RPMI8226 (cell line): ENCODE measurements around the gene SLC43A2.
A peak's percentile ranks its signal among the peaks of the same experiment; 100 is the strongest.
"Not testable (repeated sequence)": the region's sequence is repeated elsewhere in the genome, so short reads cannot be mapped to it uniquely, and the experiment has no call there.

Experiments used
- DNase-seq: peaks from one replicate; pipeline ENCODE4 v3.0.0-alpha.2; 2015

SLC43A2 gene

GRCh38 chr17:1533661-1534325 lies 94.8 kb downstream of the SLC43A2 start:
- no peak for DNase-seq

DNA sequence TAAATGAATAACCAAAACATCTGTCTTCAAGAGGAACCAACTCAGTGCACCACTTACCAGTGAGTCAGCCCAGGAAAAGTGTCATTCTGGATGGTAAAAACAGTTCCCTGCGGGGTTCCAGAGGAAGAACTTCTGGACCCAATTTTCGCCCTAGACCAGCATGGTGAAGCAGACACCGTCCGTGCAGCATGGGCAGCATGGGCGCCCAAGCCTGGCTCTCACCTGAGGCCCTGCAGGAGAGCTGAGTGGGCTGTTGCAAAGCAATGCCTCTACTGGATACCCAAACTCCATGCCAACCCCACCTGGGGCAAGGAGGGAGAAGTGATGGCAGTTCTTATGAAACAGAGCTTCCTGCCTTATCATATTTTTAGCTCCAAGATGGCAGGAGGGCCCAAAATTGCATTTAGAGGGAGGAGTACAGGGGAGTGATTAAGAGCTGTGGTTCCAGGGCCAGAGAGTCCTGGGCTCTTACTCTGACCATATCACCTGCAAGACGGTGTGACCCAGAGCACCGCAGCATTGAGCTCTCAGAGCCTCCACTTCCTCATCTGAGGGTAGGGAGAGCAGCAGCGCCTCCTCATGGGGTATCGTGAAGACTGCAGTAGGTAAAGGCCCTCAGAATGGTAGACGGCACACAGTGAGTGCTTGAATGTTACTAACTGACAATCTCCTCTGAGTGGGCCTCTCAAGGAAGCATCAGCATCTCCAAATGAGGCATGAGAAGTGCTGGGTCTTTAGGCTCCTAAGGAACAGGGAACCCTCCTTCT lies 95.6 kb downstream of the SLC43A2 start:
- DNase-seq = peak; percentile 16

DNA sequence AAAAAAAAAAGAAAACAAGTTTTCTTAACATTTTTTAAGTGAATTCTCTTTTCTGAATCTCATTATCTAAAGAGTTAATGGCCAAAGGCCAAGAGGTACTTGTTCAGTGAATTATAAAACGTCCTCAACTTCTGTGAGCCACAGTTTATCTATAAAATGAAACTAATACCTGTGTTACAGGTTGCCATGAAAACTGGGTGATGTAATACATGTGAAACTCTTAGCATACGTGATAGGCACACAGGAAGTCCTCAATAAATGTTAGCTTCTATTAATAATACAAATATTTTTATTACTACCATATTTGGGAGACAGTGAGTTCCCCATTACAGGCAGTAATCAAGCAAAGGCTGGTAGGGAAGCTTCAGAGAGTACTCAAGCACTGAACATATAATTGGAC lies 98.8 kb downstream of the SLC43A2 start:
- DNase-seq = no peak

DNA sequence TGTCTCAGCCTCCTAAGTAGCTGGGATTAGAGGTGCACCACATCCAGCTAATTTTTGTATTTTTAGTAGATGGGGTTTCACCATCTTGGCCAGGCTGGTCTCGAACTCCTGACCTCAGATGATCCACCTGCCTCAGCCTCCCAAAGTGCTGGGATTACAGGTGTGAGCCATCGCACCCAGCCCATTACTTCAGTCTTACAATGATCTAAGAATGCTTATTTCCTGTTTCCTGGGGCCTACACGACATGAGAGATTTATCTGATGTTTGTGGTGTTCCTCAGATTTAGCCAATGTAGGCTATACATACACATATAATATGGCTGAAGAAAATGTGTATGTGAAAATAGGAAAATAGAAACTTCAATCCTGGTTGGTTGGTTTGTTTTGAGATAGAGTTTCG lies 101.8 kb downstream of the SLC43A2 start:
- DNase-seq = not testable (repeated sequence)

DNA sequence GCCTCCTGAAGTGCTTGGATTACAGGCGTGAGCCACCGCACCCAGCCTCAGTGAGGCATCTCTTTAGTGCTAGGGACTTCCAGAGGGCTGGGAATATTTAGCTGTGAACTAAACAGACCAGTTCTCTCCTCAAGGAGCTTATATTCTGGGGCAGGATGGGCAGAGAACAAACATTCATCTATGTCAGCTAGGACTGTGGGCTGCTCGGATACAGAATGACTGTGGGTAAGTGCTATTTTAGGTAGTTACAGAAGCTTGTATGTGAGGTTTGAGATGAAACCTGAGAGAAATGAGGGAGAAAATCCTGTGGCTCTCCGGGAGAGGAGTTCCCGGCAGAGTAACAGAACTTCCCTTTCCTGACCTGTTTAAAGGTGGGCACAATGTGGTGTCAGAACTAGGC lies 106.0 kb downstream of the SLC43A2 start:
- no peak for DNase-seq

GRCh38 chr17:1521086-1521640 lies 107.5 kb downstream of the SLC43A2 start:
- no peak for DNase-seq

- no peak for DNase-seq
Measured at GRCh38 chr17:1519678-1520077, 109.0 kb downstream of the SLC43A2 start.
